ENCODE data around the gene FAM124A.

Gene FAM124A

GRCh38 chr13:51180853-51181511 is 41.2 kb upstream of the FAM124A start:
- no peak overlapping the region for H3K4me3 ChIP-seq (ENCODE audit: low read depth, low read length)
- no peak for DNase-seq (ENCODE audit: low read depth)
- TF ChIP-seq, protein P1, sequence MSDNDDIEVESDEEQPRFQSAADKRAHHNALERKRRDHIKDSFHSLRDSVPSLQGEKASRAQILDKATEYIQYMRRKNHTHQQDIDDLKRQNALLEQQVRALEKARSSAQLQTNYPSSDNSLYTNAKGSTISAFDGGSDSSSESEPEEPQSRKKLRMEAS (IDR thresholded peaks at IDR 0.05; ENCODE audit: low read depth, low read length), result no peak
- TF ChIP-seq MYC (IDR thresholded peaks at IDR 0.05; ENCODE audit: low read depth, low read length), result no peak
- TF ChIP-seq POLR2A (IDR thresholded peaks at IDR 0.05; ENCODE audit: extremely low read depth, insufficient read length), result no peak
- TF ChIP-seq, protein P2, sequence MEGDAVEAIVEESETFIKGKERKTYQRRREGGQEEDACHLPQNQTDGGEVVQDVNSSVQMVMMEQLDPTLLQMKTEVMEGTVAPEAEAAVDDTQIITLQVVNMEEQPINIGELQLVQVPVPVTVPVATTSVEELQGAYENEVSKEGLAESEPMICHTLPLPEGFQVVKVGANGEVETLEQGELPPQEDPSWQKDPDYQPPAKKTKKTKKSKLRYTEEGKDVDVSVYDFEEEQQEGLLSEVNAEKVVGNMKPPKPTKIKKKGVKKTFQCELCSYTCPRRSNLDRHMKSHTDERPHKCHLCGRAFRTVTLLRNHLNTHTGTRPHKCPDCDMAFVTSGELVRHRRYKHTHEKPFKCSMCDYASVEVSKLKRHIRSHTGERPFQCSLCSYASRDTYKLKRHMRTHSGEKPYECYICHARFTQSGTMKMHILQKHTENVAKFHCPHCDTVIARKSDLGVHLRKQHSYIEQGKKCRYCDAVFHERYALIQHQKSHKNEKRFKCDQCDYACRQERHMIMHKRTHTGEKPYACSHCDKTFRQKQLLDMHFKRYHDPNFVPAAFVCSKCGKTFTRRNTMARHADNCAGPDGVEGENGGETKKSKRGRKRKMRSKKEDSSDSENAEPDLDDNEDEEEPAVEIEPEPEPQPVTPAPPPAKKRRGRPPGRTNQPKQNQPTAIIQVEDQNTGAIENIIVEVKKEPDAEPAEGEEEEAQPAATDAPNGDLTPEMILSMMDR (IDR thresholded peaks at IDR 0.05; ENCODE audit: low read depth, low read length), result no peak

DNA sequence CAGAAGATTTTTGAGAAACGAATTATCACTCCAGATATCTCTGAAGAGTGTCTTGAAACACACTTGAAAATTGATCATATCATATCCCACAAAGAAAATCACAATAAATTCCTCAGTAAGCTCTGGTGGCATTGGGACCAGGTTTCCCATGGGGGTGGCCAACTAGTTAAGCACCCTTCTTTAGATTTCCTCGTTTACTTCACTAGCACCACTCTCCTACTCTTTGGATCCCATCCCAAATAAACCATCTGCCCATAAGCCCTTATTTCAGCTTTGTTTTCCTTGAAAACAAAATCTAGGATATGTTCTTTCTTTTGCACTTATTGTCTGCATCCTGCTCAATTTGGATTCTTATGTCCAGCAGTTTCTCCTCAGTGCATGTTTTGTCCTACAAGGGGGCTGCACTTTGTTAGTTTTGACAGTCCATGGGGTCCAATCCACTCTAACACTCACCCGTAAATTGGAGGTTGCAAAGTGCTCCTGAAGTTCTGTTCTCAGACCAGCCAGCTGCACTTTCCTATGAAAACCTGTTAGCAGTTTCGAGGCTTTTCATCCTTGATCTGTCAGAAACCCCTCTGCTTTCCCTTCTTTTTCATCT is 40.3 kb upstream of the FAM124A start:
- DNase-seq (ENCODE audit: low read depth), result no peak
- no peak overlapping the region for H3K4me3 ChIP-seq (ENCODE audit: low read depth, low read length)
- TF ChIP-seq POLR2A (IDR thresholded peaks at IDR 0.05; ENCODE audit: extremely low read depth, insufficient read length), result no peak
- TF ChIP-seq, protein P2 (IDR thresholded peaks at IDR 0.05; ENCODE audit: low read depth, low read length), result no peak

GRCh38 chr13:51191743-51192142 is 30.5 kb upstream of the FAM124A start:
- DNase-seq (ENCODE audit: low read depth), result peak; percentile 12
- H3K4me3 ChIP-seq (ENCODE audit: low read depth, low read length), result no peak overlapping the region
- TF ChIP-seq POLR2A (IDR thresholded peaks at IDR 0.05; ENCODE audit: extremely low read depth, insufficient read length) (no peak), MYC (IDR thresholded peaks at IDR 0.05; ENCODE audit: low read depth, low read length) (no peak)
- TF ChIP-seq, protein P1 (IDR thresholded peaks at IDR 0.05; ENCODE audit: low read depth, low read length), result no peak
- TF ChIP-seq, protein P2 (IDR thresholded peaks at IDR 0.05; ENCODE audit: low read depth, low read length), result no peak

- TF ChIP-seq, protein P2 (IDR thresholded peaks at IDR 0.05; ENCODE audit: low read depth, low read length), result no peak
- TF ChIP-seq POLR2A (IDR thresholded peaks at IDR 0.05; ENCODE audit: extremely low read depth, insufficient read length) (no peak), MYC (IDR thresholded peaks at IDR 0.05; ENCODE audit: low read depth, low read length) (no peak)
- TF ChIP-seq, protein P1 (IDR thresholded peaks at IDR 0.05; ENCODE audit: low read depth, low read length), result no peak
- DNase-seq (ENCODE audit: low read depth), result no peak
- no peak overlapping the region for H3K4me3 ChIP-seq (ENCODE audit: low read depth, low read length)
Measured at GRCh38 chr13:51192348-51192747, 29.9 kb upstream of the FAM124A start.

DNA sequence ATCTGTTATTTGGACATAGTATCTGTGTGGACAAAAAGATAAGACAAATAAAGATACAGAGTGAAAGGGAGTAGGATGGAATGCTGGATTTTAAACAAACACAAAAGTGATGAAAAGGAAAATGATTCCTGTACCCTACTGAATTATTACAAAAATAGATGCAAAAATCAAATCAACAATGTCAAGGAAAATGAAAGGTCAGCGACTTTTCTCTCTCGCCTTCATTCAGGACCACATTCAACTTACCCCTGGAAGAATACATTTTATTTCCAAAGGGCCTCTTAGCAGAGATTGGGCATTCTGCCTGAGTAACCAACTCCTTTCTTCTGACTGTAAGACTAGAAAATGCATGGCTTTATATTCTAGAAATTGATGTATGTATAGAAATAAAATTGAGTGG is 28.8 kb upstream of the FAM124A start:
- TF ChIP-seq MYC (IDR thresholded peaks at IDR 0.05; ENCODE audit: low read depth, low read length), result no peak
- TF ChIP-seq, protein P1 (IDR thresholded peaks at IDR 0.05; ENCODE audit: low read depth, low read length), result no peak
- TF ChIP-seq, protein P2 (IDR thresholded peaks at IDR 0.05; ENCODE audit: low read depth, low read length), result no peak
- no peak for TF ChIP-seq POLR2A (IDR thresholded peaks at IDR 0.05; ENCODE audit: extremely low read depth, insufficient read length)
- no peak overlapping the region for H3K4me3 ChIP-seq (ENCODE audit: low read depth, low read length)
- no peak for DNase-seq (ENCODE audit: low read depth)
